Dendritic cell treated with granulocyte-macrophage colony-stimulating factor and Interleukin-4, amounts not matched to agents 40 ng/mL and 50 ng/mL, for 4 days (primary cell): Measurements from ENCODE around the gene CHRNE.
A peak's percentile ranks its signal among the peaks of the same experiment; 100 is the strongest.

Experiments used
- H3K27ac Mint-ChIP-seq: one replicate; pipeline ENCODE4 v1.8.0; 2022; ENCODE audit warnings: mild to moderate bottlenecking, mixed read lengths
- H3K27me3 Mint-ChIP-seq: one replicate; pipeline ENCODE4 v1.8.0; 2022; ENCODE audit warnings: mild to moderate bottlenecking, mixed read lengths
- H3K36me3 Mint-ChIP-seq: one replicate; pipeline ENCODE4 v1.8.0; 2022; ENCODE audit warnings: low read depth, mixed read lengths
- H3K4me1 Mint-ChIP-seq: one replicate; pipeline ENCODE4 v1.8.0; 2022; ENCODE audit warnings: low read depth, mixed read lengths
- H3K4me3 Mint-ChIP-seq: one replicate; pipeline ENCODE4 v1.8.0; 2022; ENCODE audit warnings: mild to moderate bottlenecking, moderate library complexity, mixed read lengths
- H3K9me3 Mint-ChIP-seq: one replicate; pipeline ENCODE4 v1.8.0; 2022; ENCODE audit warnings: mixed read lengths
- intact Hi-C: fragments of 100-400 bp; cut with micrococcal nuclease; formaldehyde crosslinking; loops from one replicate; pipeline ENCODE4 v1.15.0; 2022

Gene CHRNE

GRCh38 chr17:4895657-4896331, 7.1 kb downstream of the CHRNE start:
- peaks cover 17% of the 10 kb centered on the region for H3K27me3 Mint-ChIP-seq
- peaks cover 67% of the 10 kb centered on the region for H3K4me1 Mint-ChIP-seq
- peaks cover 73% of the 10 kb centered on the region for H3K36me3 Mint-ChIP-seq
- H3K4me3 Mint-ChIP-seq: no peak overlapping the region
- intact Hi-C loops: no loop called here
- H3K9me3 Mint-ChIP-seq: no peaks in the 10 kb centered on the region
- H3K27ac Mint-ChIP-seq: no peak overlapping the region

GRCh38 chr17:4895121-4895520, 7.8 kb downstream of the CHRNE start:
- Mint-ChIP-seq H3K4me3 (no peak overlapping the region), H3K9me3 (no peaks in the 10 kb centered on the region), H3K27me3 (peaks cover 11% of the 10 kb centered on the region), H3K4me1 (peaks cover 60% of the 10 kb centered on the region), H3K36me3 (peaks cover 80% of the 10 kb centered on the region), H3K27ac (no peak overlapping the region)
- intact Hi-C loops: no loop called here

- peaks cover 92% of the 10 kb centered on the region for H3K36me3 Mint-ChIP-seq
- intact Hi-C loops: no loop called here
- H3K9me3 Mint-ChIP-seq: no peaks in the 10 kb centered on the region
- H3K4me1 Mint-ChIP-seq: peaks cover 50% of the 10 kb centered on the region
- H3K4me3 Mint-ChIP-seq: no peak overlapping the region
- no peak overlapping the region for H3K27ac Mint-ChIP-seq
- peaks cover 4% of the 10 kb centered on the region for H3K27me3 Mint-ChIP-seq
Measured at GRCh38 chr17:4893721-4894560, 9.0 kb downstream of the CHRNE start.

GRCh38 chr17:4893272-4893671, 9.6 kb downstream of the CHRNE start:
- Mint-ChIP-seq H3K27ac (no peak overlapping the region), H3K9me3 (no peaks in the 10 kb centered on the region), H3K4me1 (peaks cover 45% of the 10 kb centered on the region), H3K36me3 (peaks cover 98% of the 10 kb centered on the region), H3K27me3 (no peaks in the 10 kb centered on the region), H3K4me3 (no peak overlapping the region)
- intact Hi-C loops: no loop called here

GRCh38 chr17:4892499-4893221, 10.2 kb downstream of the CHRNE start:
- H3K27me3 Mint-ChIP-seq: no peaks in the 10 kb centered on the region
- no peak overlapping the region for H3K27ac Mint-ChIP-seq
- no peaks in the 10 kb centered on the region for H3K9me3 Mint-ChIP-seq
- peaks cover 99% of the 10 kb centered on the region for H3K36me3 Mint-ChIP-seq
- intact Hi-C loops: no loop called here
- no peak overlapping the region for H3K4me3 Mint-ChIP-seq
- peaks cover 39% of the 10 kb centered on the region for H3K4me1 Mint-ChIP-seq

- Mint-ChIP-seq H3K4me3 (no peak overlapping the region), H3K36me3 (peaks cover 99% of the 10 kb centered on the region), H3K27me3 (no peaks in the 10 kb centered on the region), H3K27ac (no peak overlapping the region), H3K4me1 (peaks cover 36% of the 10 kb centered on the region), H3K9me3 (no peaks in the 10 kb centered on the region)
- intact Hi-C loops: no loop called here
Measured at GRCh38 chr17:4891411-4892410, 11.2 kb downstream of the CHRNE start.

GRCh38 chr17:4887581-4887980, 15.3 kb downstream of the CHRNE start:
- intact Hi-C loops: loop anchor here (5.0 kb wide), 1 partner anchor 155 kb away; the partner anchor contains the start of gene MED11
- Mint-ChIP-seq H3K9me3 (no peaks in the 10 kb centered on the region), H3K4me1 (peaks cover 43% of the 10 kb centered on the region), H3K36me3 (peaks cover 91% of the 10 kb centered on the region), H3K27me3 (no peaks in the 10 kb centered on the region), H3K27ac (peak overlapping the region; percentile 77), H3K4me3 (no peak overlapping the region)

GRCh38 chr17:4886830-4887229, 16.1 kb downstream of the CHRNE start:
- peak overlapping the region; percentile 77 for H3K27ac Mint-ChIP-seq
- peaks cover 51% of the 10 kb centered on the region for H3K4me1 Mint-ChIP-seq
- H3K27me3 Mint-ChIP-seq: no peaks in the 10 kb centered on the region
- no peaks in the 10 kb centered on the region for H3K9me3 Mint-ChIP-seq
- H3K4me3 Mint-ChIP-seq: no peak overlapping the region
- intact Hi-C loops: loop anchor here (5.0 kb wide), 1 partner anchor 155 kb away; the partner anchor contains the start of gene MED11
- H3K36me3 Mint-ChIP-seq: peaks cover 91% of the 10 kb centered on the region

- peaks cover 69% of the 10 kb centered on the region for H3K4me1 Mint-ChIP-seq
- H3K4me3 Mint-ChIP-seq: no peak overlapping the region
- intact Hi-C loops: no loop called here
- peaks cover 83% of the 10 kb centered on the region for H3K36me3 Mint-ChIP-seq
- peak overlapping the region; percentile 77 for H3K27ac Mint-ChIP-seq
- no peaks in the 10 kb centered on the region for H3K9me3 Mint-ChIP-seq
- H3K27me3 Mint-ChIP-seq: no peaks in the 10 kb centered on the region
Measured at GRCh38 chr17:4884489-4884888, 18.4 kb downstream of the CHRNE start.

- H3K27ac Mint-ChIP-seq: peak overlapping the region; percentile 78
- H3K4me3 Mint-ChIP-seq: no peak overlapping the region
- intact Hi-C loops: no loop called here
- peaks cover 77% of the 10 kb centered on the region for H3K36me3 Mint-ChIP-seq
- H3K9me3 Mint-ChIP-seq: no peaks in the 10 kb centered on the region
- peaks cover 91% of the 10 kb centered on the region for H3K4me1 Mint-ChIP-seq
- H3K27me3 Mint-ChIP-seq: no peaks in the 10 kb centered on the region
Measured at GRCh38 chr17:4881761-4882555, 20.9 kb downstream of the CHRNE start.

- intact Hi-C loops: no loop called here
- peak overlapping the region; percentile 78 for H3K27ac Mint-ChIP-seq
- peaks cover 71% of the 10 kb centered on the region for H3K36me3 Mint-ChIP-seq
- H3K27me3 Mint-ChIP-seq: no peaks in the 10 kb centered on the region
- peaks cover 91% of the 10 kb centered on the region for H3K4me1 Mint-ChIP-seq
- no peaks in the 10 kb centered on the region for H3K9me3 Mint-ChIP-seq
- H3K4me3 Mint-ChIP-seq: no peak overlapping the region
Measured at GRCh38 chr17:4880857-4881256, 22.0 kb downstream of the CHRNE start.

- Mint-ChIP-seq H3K27me3 (no peaks in the 10 kb centered on the region), H3K4me3 (peak overlapping the region; percentile 21), H3K9me3 (no peaks in the 10 kb centered on the region), H3K27ac (peak overlapping the region; percentile 78), H3K4me1 (peaks cover 91% of the 10 kb centered on the region), H3K36me3 (peaks cover 60% of the 10 kb centered on the region)
- intact Hi-C loops: loop anchor here (5.0 kb wide), 1 partner anchor 47 kb away; the partner anchor contains the start of gene MINK1
Measured at GRCh38 chr17:4879601-4880000, 23.3 kb downstream of the CHRNE start.
